ENCODE results near the gene ARFGEF3.

GRCh38 chr6:138291036-138291848 lies 129.5 kb downstream of the ARFGEF3 start:
- TF ChIP-seq CTCF (conservative IDR thresholded peaks at IDR 0.05; ENCODE audit: low read depth, low read length) (no peak), EZH2phosphoT487 (IDR thresholded peaks at IDR 0.05; ENCODE audit: borderline replicate concordance, low read length) (no peak), EZH2 (IDR thresholded peaks at IDR 0.05; ENCODE audit: low read length, unreplicated experiment) (no peak)
